OCI-LY1 (cell line): ENCODE data around the gene ADAMTS18.

Experiments
- EZH2 ChIP-seq: fragments of 200-600 bp; sonication (generic), shearing (Covaris generic); IDR thresholded peaks from 2 replicates; pipeline ENCODE4 v1.8.0; 2017; ENCODE audit warnings: borderline replicate concordance, mixed run types, mild to moderate bottlenecking, antibody characterized with exemption, low read length, moderate library complexity, mixed read lengths
- TF ChIP-seq, protein P1 (sequence below): fragments of 200-600 bp; sonication (generic), shearing (Covaris generic); IDR thresholded peaks from 2 replicates; pipeline ENCODE4 v1.5.1; 2017; ENCODE audit warnings: mild to moderate bottlenecking, antibody characterized with exemption, low read length, moderate library complexity, mixed read lengths

DNA sequence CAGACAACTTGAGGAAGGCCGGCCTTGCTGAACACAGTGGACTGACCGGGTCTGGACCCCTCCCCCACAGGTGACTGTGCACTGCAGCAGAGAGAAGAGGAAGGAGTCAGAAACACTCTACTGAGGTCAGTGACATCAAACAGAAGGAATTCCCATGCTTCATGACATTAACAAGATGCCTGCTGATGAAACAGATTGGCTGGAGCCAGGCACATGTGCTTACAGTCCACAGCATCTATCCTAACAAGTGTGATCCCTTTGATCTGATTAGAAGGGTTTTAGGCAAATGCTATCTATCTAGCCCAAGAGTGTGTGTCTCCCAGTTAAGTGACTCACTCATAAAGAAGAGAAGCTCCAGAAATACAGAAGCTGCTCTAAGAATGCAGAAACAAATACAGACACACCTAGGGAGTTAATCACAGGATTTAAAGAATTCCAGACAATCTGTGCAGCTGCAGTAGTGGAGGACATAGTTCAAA is 145.5 kb downstream of the ADAMTS18 start:
- TF ChIP-seq, protein P1, sequence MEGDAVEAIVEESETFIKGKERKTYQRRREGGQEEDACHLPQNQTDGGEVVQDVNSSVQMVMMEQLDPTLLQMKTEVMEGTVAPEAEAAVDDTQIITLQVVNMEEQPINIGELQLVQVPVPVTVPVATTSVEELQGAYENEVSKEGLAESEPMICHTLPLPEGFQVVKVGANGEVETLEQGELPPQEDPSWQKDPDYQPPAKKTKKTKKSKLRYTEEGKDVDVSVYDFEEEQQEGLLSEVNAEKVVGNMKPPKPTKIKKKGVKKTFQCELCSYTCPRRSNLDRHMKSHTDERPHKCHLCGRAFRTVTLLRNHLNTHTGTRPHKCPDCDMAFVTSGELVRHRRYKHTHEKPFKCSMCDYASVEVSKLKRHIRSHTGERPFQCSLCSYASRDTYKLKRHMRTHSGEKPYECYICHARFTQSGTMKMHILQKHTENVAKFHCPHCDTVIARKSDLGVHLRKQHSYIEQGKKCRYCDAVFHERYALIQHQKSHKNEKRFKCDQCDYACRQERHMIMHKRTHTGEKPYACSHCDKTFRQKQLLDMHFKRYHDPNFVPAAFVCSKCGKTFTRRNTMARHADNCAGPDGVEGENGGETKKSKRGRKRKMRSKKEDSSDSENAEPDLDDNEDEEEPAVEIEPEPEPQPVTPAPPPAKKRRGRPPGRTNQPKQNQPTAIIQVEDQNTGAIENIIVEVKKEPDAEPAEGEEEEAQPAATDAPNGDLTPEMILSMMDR, result no peak
- no peak for TF ChIP-seq EZH2
